VCaP (cell line): ENCODE measurements around the gene MUC4.
A peak's percentile ranks its signal among the peaks of the same experiment; 100 is the strongest.

Experiments used
- H3K27ac ChIP-seq: fragments of 450-650 bp; 2 replicates; pipeline ENCODE4 v1.5.1; 2017
- TF ChIP-seq, protein P1 (sequence below): fragments of 450-650 bp; conservative IDR thresholded peaks from 2 replicates; pipeline ENCODE4 v1.5.1; 2017; ENCODE audit warnings: mild to moderate bottlenecking, moderate library complexity

Gene MUC4

DNA sequence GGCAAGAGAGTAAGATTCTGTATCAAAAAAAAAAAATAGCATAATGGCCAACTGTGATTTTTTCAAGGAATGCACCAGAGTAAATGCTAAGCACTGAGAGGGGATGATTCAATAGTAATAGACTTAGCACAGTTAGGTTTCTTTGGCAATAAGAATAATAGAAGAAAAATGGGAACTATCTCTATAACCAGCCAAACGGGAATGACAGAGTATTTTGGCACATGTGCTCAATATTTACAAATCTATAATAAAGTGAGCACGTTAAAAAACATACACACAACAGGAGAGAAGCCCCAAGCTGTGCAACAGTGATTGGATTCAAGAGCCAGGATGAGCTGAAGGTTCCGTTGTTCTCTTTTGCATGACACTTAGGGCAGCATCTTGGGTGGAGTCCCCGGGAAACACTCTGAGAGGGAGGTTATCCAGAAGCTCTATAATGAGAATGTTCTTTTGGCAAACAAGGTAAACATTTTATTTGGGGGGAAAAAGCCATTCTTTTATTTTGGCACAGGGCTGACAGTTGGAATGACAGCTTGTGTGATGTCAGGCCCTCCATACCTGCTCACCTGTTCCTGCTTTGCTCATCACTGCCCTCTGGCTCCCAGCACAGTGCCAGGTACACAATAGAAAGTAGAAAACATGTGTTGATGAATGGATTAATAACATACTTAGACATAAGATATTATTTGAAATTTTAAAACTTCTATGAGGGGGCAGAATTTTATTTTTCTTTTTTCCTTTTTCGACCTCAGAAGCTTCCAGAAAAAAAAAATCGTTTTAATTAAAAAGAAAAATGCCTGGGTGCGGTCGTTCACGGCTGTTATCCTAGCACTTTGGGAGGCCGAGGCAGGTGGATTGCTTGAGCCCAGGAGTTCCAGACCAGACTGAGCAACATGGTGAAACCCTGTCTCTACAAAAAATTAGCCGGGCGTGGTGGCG is 44.0 kb upstream of the MUC4 start:
- TF ChIP-seq, protein P1, sequence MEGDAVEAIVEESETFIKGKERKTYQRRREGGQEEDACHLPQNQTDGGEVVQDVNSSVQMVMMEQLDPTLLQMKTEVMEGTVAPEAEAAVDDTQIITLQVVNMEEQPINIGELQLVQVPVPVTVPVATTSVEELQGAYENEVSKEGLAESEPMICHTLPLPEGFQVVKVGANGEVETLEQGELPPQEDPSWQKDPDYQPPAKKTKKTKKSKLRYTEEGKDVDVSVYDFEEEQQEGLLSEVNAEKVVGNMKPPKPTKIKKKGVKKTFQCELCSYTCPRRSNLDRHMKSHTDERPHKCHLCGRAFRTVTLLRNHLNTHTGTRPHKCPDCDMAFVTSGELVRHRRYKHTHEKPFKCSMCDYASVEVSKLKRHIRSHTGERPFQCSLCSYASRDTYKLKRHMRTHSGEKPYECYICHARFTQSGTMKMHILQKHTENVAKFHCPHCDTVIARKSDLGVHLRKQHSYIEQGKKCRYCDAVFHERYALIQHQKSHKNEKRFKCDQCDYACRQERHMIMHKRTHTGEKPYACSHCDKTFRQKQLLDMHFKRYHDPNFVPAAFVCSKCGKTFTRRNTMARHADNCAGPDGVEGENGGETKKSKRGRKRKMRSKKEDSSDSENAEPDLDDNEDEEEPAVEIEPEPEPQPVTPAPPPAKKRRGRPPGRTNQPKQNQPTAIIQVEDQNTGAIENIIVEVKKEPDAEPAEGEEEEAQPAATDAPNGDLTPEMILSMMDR, result peak; percentile 79
- peak overlapping the region; percentile 73 for H3K27ac ChIP-seq

DNA sequence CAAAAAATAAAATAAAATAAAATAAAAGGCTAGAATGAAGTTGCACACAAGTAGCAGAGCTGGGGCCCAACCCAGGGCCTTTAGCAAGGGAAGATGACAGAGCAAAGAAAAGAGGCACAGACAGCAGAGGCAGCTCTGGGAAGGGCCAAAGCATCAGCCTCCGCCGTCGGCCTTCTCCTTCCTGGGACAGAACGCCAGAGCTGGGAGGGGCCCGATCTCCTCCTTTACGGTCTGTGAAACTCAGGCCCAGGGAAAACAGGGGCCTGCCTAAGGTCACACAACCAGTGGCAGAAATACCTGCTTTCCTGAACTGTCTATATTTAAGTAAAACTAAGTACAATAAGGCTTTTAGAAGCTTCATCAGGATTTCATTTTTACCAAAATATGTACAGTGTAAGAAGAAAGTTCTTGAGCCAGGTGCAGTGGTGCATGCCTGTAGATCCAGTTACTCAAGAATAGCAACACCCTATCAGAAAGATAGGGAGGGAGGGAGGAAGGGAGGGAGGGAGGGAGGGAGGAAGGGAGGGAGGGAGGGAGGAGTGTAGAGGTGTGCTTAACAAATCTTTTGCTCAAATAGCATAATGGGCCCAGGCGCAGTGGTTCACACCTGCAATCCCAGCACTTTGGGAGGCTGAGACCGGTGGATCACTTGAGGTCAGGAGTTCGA is 43.0 kb upstream of the MUC4 start:
- H3K27ac ChIP-seq, result peak overlapping the region; percentile 73
- TF ChIP-seq, protein P1, result no peak

DNA sequence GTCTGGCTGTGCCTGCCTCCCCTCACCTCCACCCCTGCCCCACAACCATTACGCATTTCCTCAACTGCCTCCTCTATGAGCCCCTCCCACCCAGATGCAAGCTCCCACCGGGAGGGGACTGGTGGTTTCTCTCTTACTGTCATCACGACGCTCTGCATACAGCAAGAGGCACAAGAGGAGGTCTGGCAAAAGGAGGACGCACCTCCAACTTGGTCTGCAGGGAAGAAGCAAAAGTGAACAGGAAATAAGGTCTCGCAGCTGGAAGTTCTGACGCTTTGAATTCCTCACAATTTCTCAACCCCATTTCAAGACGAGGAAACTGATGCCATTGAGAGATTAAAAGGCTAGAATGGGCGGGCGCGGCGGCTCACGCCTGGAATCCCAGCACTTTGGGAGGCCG is 42.3 kb upstream of the MUC4 start:
- peak overlapping the region; percentile 73 for H3K27ac ChIP-seq

DNA sequence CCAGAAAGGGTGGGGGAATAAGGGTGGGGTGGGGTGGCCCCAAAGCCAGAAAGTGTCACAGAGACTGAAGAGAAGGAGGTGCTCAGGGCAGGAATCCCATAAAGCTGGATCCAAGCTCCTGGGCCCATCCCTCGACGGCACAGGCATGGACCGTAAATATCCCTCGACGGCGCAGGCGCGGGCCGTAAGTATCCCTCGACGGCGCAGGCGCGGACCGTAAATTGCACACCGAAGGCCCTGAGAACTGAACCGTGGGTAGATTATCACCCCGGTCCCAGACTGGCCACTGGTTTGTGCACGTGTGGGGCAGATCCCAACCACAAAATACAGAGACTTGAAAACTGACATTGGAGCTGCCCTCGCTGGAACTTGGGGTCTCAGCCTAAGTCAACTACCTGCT is 41.3 kb upstream of the MUC4 start:
- TF ChIP-seq, protein P1, result no peak

More for the DNA sequence above, 42.3 kb upstream of the MUC4 start:
- TF ChIP-seq, protein P1, result no peak

DNA sequence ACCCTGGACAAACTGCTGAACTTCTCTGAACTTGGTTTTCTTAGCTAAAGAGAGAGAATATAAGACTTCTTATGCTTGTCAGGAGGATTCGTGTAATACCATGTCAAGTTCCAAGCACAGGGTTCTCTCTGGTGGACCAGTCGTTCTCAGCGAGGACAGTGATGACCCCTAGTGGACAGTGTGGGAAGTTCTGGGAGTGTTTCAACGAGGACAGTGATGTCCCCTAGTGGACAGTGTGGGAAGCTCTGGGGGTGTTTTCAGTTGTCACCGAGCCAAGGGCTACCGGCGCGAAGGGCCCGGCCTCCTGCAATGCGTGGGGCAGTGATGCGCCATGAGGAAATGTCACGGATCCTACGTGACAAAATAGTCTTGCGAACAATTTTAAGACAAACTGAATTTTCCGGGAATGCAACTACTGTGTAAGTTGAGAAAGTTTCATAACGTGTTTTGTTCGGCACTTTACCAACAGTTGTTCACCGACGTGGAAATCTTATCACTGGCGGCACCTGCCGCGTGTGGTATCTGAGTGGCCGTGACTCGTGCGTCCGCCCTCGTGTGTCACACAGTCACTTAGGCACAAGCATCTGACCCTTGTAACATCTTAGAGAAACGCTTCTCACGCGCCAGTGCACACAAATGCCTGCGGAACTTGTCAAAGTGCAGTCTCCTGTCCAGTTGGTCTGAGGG is 39.3 kb upstream of the MUC4 start:
- no peak overlapping the region for H3K27ac ChIP-seq
- TF ChIP-seq, protein P1, result peak; percentile 99

More for the DNA sequence above, 41.3 kb upstream of the MUC4 start:
- H3K27ac ChIP-seq, result no peak overlapping the region

DNA sequence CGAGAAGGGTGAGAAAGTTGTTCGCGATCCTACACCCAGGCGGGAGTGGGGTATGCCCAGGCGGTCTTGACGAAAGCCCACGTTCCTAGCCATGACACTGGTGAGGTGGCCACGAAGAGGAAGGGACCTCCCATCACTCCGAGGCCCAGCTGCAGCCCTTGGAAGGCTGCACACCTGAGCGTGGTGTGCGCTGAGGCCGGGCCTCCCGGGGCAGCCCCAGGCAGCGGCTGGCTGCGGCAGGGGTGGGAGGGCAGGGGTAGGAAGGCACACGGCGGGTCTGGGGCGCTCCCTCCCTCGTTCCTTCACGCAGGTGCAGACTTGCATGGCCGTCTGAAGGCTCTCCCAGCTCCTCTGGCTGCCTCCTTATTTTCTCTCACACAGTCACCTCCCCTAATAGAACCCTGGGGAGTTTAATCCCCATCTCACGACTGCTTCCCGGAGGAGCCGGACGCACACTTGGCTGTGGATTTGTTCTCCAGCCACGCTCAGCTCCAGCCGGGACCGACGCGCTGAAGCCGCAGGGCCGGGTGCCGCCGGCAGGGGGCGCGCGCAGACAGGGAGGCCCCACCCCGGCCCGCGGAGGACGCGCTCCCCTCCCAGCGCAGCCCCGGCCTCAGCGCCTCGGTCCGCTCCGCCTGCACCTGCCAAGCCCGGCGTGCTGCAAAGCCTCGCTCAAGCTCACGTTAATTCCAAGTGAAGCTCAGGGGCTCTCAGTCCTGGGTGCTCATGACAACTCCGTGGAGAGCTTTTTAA is 37.8 kb upstream of the MUC4 start:
- H3K27ac ChIP-seq, result no peak overlapping the region
- TF ChIP-seq, protein P1, result no peak
